ENCODE measurements around the gene TENM3.

Gene TENM3

GRCh38 chr4:182293691-182294255, 50.6 kb downstream of the TENM3 start:
- no peaks in the 10 kb centered on the region for H3K27me3 ChIP-seq (ENCODE audit: low read depth)
- no peaks in the 10 kb centered on the region for H3K9me3 ChIP-seq
- in situ Hi-C loops (cut with MboI; ENCODE audit: low sequenced_read_pairs) = no loop called here
- no peak overlapping the region for H3K4me3 ChIP-seq
- H3K36me3 ChIP-seq (replicated peaks) = no peaks in the 10 kb centered on the region
- DNase-seq (ENCODE audit: low spot score in 2 of 2) = peak in 1 of 2 experiments; percentile 8
- peaks cover 6% of the 10 kb centered on the region for H3K4me1 ChIP-seq

GRCh38 chr4:182294451-182294850, 51.2 kb downstream of the TENM3 start:
- no peak for DNase-seq (ENCODE audit: low spot score in 2 of 2)
- Histone ChIP-seq H3K27me3 (ENCODE audit: low read depth) (no peaks in the 10 kb centered on the region), H3K4me3 (no peak overlapping the region), H3K4me1 (peaks cover 6% of the 10 kb centered on the region), H3K36me3 (replicated peaks) (no peaks in the 10 kb centered on the region), H3K9me3 (no peaks in the 10 kb centered on the region)
- in situ Hi-C loops (cut with MboI; ENCODE audit: low sequenced_read_pairs) = no loop called here

- H3K27me3 ChIP-seq (ENCODE audit: low read depth) = no peaks in the 10 kb centered on the region
- no peaks in the 10 kb centered on the region for H3K9me3 ChIP-seq
- H3K4me3 ChIP-seq = no peak overlapping the region
- no peak for DNase-seq (ENCODE audit: low spot score in 2 of 2)
- H3K4me1 ChIP-seq = peaks cover 6% of the 10 kb centered on the region
- in situ Hi-C loops (cut with MboI; ENCODE audit: low sequenced_read_pairs) = no loop called here
- H3K36me3 ChIP-seq (replicated peaks) = no peaks in the 10 kb centered on the region
Measured at GRCh38 chr4:182297659-182298058, 54.5 kb downstream of the TENM3 start.

GRCh38 chr4:182301736-182302135, 58.5 kb downstream of the TENM3 start:
- Histone ChIP-seq H3K4me3 (no peak overlapping the region), H3K9me3 (no peaks in the 10 kb centered on the region), H3K36me3 (replicated peaks) (no peaks in the 10 kb centered on the region), H3K4me1 (peaks cover 5% of the 10 kb centered on the region), H3K27me3 (ENCODE audit: low read depth) (no peaks in the 10 kb centered on the region)
- DNase-seq (ENCODE audit: low spot score in 2 of 2) = no peak
- in situ Hi-C loops (cut with MboI; ENCODE audit: low sequenced_read_pairs) = no loop called here

DNA sequence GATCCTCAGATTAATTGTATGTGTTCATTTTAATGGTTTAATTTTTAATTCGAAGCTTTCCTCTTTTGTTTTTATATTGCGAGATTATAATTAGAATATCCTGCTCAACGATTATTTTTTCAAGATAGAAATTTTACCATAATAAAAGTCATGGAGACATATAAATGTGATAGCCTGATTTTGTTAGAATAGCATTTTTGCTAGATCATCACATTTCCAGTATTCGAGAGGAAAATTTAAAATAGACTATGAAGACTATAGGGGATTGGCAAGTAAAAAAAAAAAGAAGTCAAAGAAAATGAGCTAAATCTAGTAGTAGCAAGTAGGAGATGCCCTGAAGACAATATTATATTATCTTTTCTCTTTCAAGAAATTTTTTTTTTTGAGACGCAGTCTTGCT, 60.6 kb downstream of the TENM3 start:
- no peaks in the 10 kb centered on the region for H3K36me3 ChIP-seq (replicated peaks)
- DNase-seq (ENCODE audit: low spot score in 2 of 2) = no peak
- no peak overlapping the region for H3K4me3 ChIP-seq
- in situ Hi-C loops (cut with MboI; ENCODE audit: low sequenced_read_pairs) = no loop called here
- no peaks in the 10 kb centered on the region for H3K9me3 ChIP-seq
- H3K4me1 ChIP-seq = peaks cover 13% of the 10 kb centered on the region
- no peaks in the 10 kb centered on the region for H3K27me3 ChIP-seq (ENCODE audit: low read depth)

GRCh38 chr4:182306792-182307507, 63.7 kb downstream of the TENM3 start:
- Histone ChIP-seq H3K36me3 (replicated peaks) (no peaks in the 10 kb centered on the region), H3K27me3 (ENCODE audit: low read depth) (no peaks in the 10 kb centered on the region), H3K4me3 (no peak overlapping the region), H3K9me3 (no peaks in the 10 kb centered on the region), H3K4me1 (peaks cover 13% of the 10 kb centered on the region)
- DNase-seq (ENCODE audit: low spot score in 2 of 2) = peak in 1 of 2 experiments; percentile 76
- in situ Hi-C loops (cut with MboI; ENCODE audit: low sequenced_read_pairs) = no loop called here

DNA sequence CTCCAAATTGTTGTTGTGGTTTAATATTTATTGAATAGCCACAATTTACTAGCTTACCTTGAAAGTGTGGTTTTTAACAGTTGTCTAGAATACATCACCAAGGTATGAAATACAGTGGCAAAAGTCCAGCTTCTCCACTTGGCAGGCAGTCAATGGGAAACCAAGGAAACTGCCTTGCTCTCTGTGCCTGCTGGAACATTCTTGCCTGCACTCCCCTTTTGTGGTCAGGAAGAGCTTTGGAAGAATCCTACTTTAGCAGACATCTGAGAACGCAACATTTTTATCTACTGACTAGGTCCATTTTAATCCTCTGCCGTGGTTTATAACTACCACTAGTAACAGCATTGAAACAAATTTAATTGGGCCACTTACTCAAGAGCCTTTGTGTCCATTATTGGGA, 64.5 kb downstream of the TENM3 start:
- Histone ChIP-seq H3K27me3 (ENCODE audit: low read depth) (no peaks in the 10 kb centered on the region), H3K4me1 (peaks cover 13% of the 10 kb centered on the region), H3K9me3 (no peaks in the 10 kb centered on the region), H3K36me3 (replicated peaks) (no peaks in the 10 kb centered on the region), H3K4me3 (no peak overlapping the region)
- DNase-seq (ENCODE audit: low spot score in 2 of 2) = no peak
- in situ Hi-C loops (cut with MboI; ENCODE audit: low sequenced_read_pairs) = no loop called here

- H3K4me1 ChIP-seq = peaks cover 13% of the 10 kb centered on the region
- in situ Hi-C loops (cut with MboI; ENCODE audit: low sequenced_read_pairs) = no loop called here
- no peak overlapping the region for H3K4me3 ChIP-seq
- no peak for DNase-seq (ENCODE audit: low spot score in 2 of 2)
- no peaks in the 10 kb centered on the region for H3K36me3 ChIP-seq (replicated peaks)
- no peaks in the 10 kb centered on the region for H3K27me3 ChIP-seq (ENCODE audit: low read depth)
- no peaks in the 10 kb centered on the region; the same call in 1 of the 2 replicates for H3K9me3 ChIP-seq
Measured at GRCh38 chr4:182309877-182310276, 66.7 kb downstream of the TENM3 start.

- no peaks in the 10 kb centered on the region for H3K36me3 ChIP-seq (replicated peaks)
- no peaks in the 10 kb centered on the region; the same call in 1 of the 2 replicates for H3K9me3 ChIP-seq
- no peak overlapping the region for H3K4me3 ChIP-seq
- peaks cover 13% of the 10 kb centered on the region for H3K4me1 ChIP-seq
- no peak for DNase-seq (ENCODE audit: low spot score in 2 of 2)
- no peaks in the 10 kb centered on the region for H3K27me3 ChIP-seq (ENCODE audit: low read depth)
- in situ Hi-C loops (cut with MboI; ENCODE audit: low sequenced_read_pairs) = no loop called here
Measured at GRCh38 chr4:182310316-182310715, 67.1 kb downstream of the TENM3 start.

GRCh38 chr4:182310962-182311361, 67.8 kb downstream of the TENM3 start:
- H3K4me3 ChIP-seq = no peak overlapping the region
- DNase-seq (ENCODE audit: low spot score in 2 of 2) = no peak
- H3K36me3 ChIP-seq (replicated peaks) = no peaks in the 10 kb centered on the region
- peaks cover 13% of the 10 kb centered on the region for H3K4me1 ChIP-seq
- H3K27me3 ChIP-seq (ENCODE audit: low read depth) = no peaks in the 10 kb centered on the region
- in situ Hi-C loops (cut with MboI; ENCODE audit: low sequenced_read_pairs) = no loop called here
- no peaks in the 10 kb centered on the region; the same call in 1 of the 2 replicates for H3K9me3 ChIP-seq

DNA sequence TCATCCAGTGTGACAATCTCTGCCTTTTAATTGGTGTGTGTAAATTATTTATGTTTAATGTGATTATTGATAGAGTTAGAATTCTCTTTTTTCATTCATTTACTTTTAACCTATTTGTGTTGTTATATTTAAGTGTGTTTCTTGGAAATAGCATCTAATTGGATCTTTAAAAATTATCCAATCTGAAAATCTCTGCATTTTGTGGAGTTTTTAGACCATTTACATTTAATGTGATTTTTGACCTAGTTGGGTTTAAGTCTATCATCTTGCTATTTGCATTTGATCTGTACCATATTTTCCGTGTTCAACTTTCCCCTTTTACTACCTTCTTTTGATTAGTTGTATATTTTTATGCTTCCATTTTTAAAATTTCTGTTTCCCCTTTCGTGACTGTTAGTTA, 71.3 kb downstream of the TENM3 start:
- H3K27me3 ChIP-seq (ENCODE audit: low read depth) = no peaks in the 10 kb centered on the region
- no peak overlapping the region for H3K4me3 ChIP-seq
- H3K36me3 ChIP-seq (replicated peaks) = no peaks in the 10 kb centered on the region
- in situ Hi-C loops (cut with MboI; ENCODE audit: low sequenced_read_pairs) = no loop called here
- H3K9me3 ChIP-seq = no peaks in the 10 kb centered on the region; the same call in 1 of the 2 replicates
- H3K4me1 ChIP-seq = no peaks in the 10 kb centered on the region
- DNase-seq (ENCODE audit: low spot score in 2 of 2) = no peak

GRCh38 chr4:182318256-182318655, 75.1 kb downstream of the TENM3 start:
- no peaks in the 10 kb centered on the region; the same call in 1 of the 2 replicates for H3K9me3 ChIP-seq
- H3K36me3 ChIP-seq (replicated peaks) = no peaks in the 10 kb centered on the region
- no peaks in the 10 kb centered on the region for H3K4me1 ChIP-seq
- H3K4me3 ChIP-seq = no peak overlapping the region
- H3K27me3 ChIP-seq (ENCODE audit: low read depth) = no peaks in the 10 kb centered on the region
- DNase-seq (ENCODE audit: low spot score in 2 of 2) = no peak
- in situ Hi-C loops (cut with MboI; ENCODE audit: low sequenced_read_pairs) = no loop called here

DNA sequence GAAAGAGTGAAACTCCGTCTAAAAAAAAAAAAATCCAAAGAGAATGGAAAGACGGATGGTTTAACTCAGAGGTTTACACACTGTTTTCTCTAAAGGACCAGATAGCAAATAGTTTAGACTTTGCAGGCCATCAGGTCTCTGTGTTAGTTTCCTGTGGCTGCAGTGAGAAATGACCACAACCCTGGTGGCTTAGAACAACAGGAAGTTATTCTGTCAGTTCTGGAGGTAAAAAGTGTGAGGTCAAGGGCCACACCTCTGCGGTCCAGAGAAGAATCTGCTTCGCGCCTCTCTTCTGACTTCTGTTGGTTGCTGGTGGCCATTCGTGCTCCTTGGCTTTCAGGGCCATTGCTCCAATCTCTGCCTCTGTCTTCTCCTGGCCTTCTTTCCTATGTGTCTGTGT, 76.9 kb downstream of the TENM3 start:
- no peak for DNase-seq (ENCODE audit: low spot score in 2 of 2)
- in situ Hi-C loops (cut with MboI; ENCODE audit: low sequenced_read_pairs) = no loop called here
- Histone ChIP-seq H3K4me1 (no peaks in the 10 kb centered on the region), H3K9me3 (no peaks in the 10 kb centered on the region), H3K36me3 (replicated peaks) (no peaks in the 10 kb centered on the region; the same call in 1 of the 2 replicates), H3K27me3 (ENCODE audit: low read depth) (no peaks in the 10 kb centered on the region), H3K4me3 (no peak overlapping the region)

DNA sequence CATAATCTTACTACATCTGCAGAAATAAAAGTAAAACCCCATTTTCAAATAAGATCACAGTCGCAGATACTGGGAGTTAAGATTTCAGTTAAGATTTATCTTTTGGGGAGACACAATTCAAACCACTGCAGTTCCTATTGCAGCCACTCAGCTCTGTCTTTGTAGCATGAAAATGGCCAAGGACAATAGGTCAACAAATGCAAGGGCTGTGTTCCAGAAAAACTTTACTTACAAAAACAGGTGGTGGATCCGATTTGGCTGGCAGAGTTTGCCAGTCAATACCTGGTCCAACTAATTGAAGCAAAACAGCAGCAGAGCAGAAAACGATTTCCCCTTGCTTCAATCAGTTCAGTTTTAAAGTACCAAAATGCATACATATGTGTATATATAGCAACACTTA, 77.4 kb downstream of the TENM3 start:
- Histone ChIP-seq H3K4me3 (no peak overlapping the region), H3K36me3 (replicated peaks) (no peaks in the 10 kb centered on the region; the same call in 1 of the 2 replicates), H3K27me3 (ENCODE audit: low read depth) (no peaks in the 10 kb centered on the region), H3K9me3 (no peaks in the 10 kb centered on the region), H3K4me1 (no peaks in the 10 kb centered on the region)
- in situ Hi-C loops (cut with MboI; ENCODE audit: low sequenced_read_pairs) = no loop called here
- no peak for DNase-seq (ENCODE audit: low spot score in 2 of 2)
